Measurements from ENCODE around the gene MTRR. TPM values are rescaled to one million over a fixed set of nuclear protein-coding genes. Genes with fewer than 3 reads are reported as not detected.

The MTRR gene
- polyA plus RNA-seq, 3 donors = 18.0 to 25.5 (median 22.1) TPM

- Mint-ChIP-seq H3K27ac (peak overlapping the region in 1 of 7 donors; percentile 5), H3K27me3 (ENCODE audit: low read depth in 3 of 3) (peaks cover 5 to 10% (median 9%) of the 10 kb centered on the region in 3 donors), H3K4me3 (no peak overlapping the region), H3K4me1 (no peaks in the 10 kb centered on the region), H3K9me3 (no peaks in the 10 kb centered on the region), H3K36me3 (no peaks in the 10 kb centered on the region)
- Histone ChIP-seq H3K79me2 (ENCODE audit: insufficient read depth, low read length) (no peaks in the 10 kb centered on the region), H2AFZ (ENCODE audit: insufficient read depth, low read depth, low read length, poor library complexity, severe bottlenecking) (no peak overlapping the region), H3K36me3 (replicated peaks in 1 of 2; ENCODE audit: control insufficient read depth in 1 of 2, insufficient read depth in 2 of 2, low read length in 2 of 2) (no peaks in the 10 kb centered on the region), H3K27ac (ENCODE audit: low read depth in 1 of 2, low read length in 2 of 2) (no peak overlapping the region), H3K4me1 (ENCODE audit: control insufficient read depth in 1 of 2, insufficient read depth in 2 of 2, low read length in 2 of 2) (no peaks in the 10 kb centered on the region), H4K20me1 (ENCODE audit: insufficient read depth, low read length) (no peaks in the 10 kb centered on the region), H3K4me2 (replicated peaks; ENCODE audit: extremely low read depth, low read length, poor library complexity, severe bottlenecking) (no peak overlapping the region), H3K9ac (ENCODE audit: insufficient read depth, low read length, poor library complexity, severe bottlenecking) (no peak overlapping the region), H3K4me3 (replicated peaks in 1 of 3; ENCODE audit: low read depth in 2 of 3, low read length in 3 of 3) (no peak overlapping the region), H3K27me3 (ENCODE audit: control insufficient read depth in 2 of 2, insufficient read depth in 2 of 2, low read length in 2 of 2) (no peaks in the 10 kb centered on the region), H3K9me3 (replicated peaks in 1 of 2; ENCODE audit: control insufficient read depth in 1 of 2, insufficient read depth in 1 of 2, low read length in 2 of 2) (no peaks in the 10 kb centered on the region)
- no peak for DNase-seq
- TF ChIP-seq, protein P1, sequence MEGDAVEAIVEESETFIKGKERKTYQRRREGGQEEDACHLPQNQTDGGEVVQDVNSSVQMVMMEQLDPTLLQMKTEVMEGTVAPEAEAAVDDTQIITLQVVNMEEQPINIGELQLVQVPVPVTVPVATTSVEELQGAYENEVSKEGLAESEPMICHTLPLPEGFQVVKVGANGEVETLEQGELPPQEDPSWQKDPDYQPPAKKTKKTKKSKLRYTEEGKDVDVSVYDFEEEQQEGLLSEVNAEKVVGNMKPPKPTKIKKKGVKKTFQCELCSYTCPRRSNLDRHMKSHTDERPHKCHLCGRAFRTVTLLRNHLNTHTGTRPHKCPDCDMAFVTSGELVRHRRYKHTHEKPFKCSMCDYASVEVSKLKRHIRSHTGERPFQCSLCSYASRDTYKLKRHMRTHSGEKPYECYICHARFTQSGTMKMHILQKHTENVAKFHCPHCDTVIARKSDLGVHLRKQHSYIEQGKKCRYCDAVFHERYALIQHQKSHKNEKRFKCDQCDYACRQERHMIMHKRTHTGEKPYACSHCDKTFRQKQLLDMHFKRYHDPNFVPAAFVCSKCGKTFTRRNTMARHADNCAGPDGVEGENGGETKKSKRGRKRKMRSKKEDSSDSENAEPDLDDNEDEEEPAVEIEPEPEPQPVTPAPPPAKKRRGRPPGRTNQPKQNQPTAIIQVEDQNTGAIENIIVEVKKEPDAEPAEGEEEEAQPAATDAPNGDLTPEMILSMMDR (IDR thresholded peaks at IDR 0.05) = no peak
- 86% methylated on average over 5 of the region's 7 CpGs for WGBS (ENCODE audit: insufficient coverage)
- intact Hi-C loops (cut with micrococcal nuclease) = no loop called here
These were observed 57.2 kb downstream of the MTRR start for GRCh38 chr5:7925961-7926695.

GRCh38 chr5:7926720-7927119 is 57.8 kb downstream of the MTRR start:
- H3K27me3 Mint-ChIP-seq (ENCODE audit: low read depth in 3 of 3) = peaks cover 5 to 14% (median 9%) of the 10 kb centered on the region in 3 donors
- H3K4me1 Mint-ChIP-seq = no peaks in the 10 kb centered on the region
- H3K36me3 Mint-ChIP-seq = no peaks in the 10 kb centered on the region
- Histone ChIP-seq H4K20me1 (ENCODE audit: insufficient read depth, low read length) (no peaks in the 10 kb centered on the region), H3K4me2 (replicated peaks; ENCODE audit: extremely low read depth, low read length, poor library complexity, severe bottlenecking) (no peak overlapping the region), H3K4me3 (replicated peaks in 1 of 3; ENCODE audit: low read depth in 2 of 3, low read length in 3 of 3) (no peak overlapping the region), H2AFZ (ENCODE audit: insufficient read depth, low read depth, low read length, poor library complexity, severe bottlenecking) (no peak overlapping the region), H3K4me1 (ENCODE audit: control insufficient read depth in 1 of 2, insufficient read depth in 2 of 2, low read length in 2 of 2) (no peaks in the 10 kb centered on the region), H3K36me3 (replicated peaks in 1 of 2; ENCODE audit: control insufficient read depth in 1 of 2, insufficient read depth in 2 of 2, low read length in 2 of 2) (no peaks in the 10 kb centered on the region), H3K27ac (ENCODE audit: low read depth in 1 of 2, low read length in 2 of 2) (no peak overlapping the region), H3K9me3 (replicated peaks in 1 of 2; ENCODE audit: control insufficient read depth in 1 of 2, insufficient read depth in 1 of 2, low read length in 2 of 2) (no peaks in the 10 kb centered on the region), H3K79me2 (ENCODE audit: insufficient read depth, low read length) (no peaks in the 10 kb centered on the region), H3K27me3 (ENCODE audit: control insufficient read depth in 2 of 2, insufficient read depth in 2 of 2, low read length in 2 of 2) (no peaks in the 10 kb centered on the region), H3K9ac (ENCODE audit: insufficient read depth, low read length, poor library complexity, severe bottlenecking) (no peak overlapping the region)
- no peak overlapping the region for H3K4me3 Mint-ChIP-seq
- TF ChIP-seq, protein P1 (IDR thresholded peaks at IDR 0.05) = no peak
- H3K27ac Mint-ChIP-seq = peak overlapping the region in 1 of 7 donors; percentile 5
- DNase-seq = no peak
- WGBS (ENCODE audit: insufficient coverage) = 70% methylated on average over 6 of the region's 6 CpGs
- intact Hi-C loops (cut with micrococcal nuclease) = no loop called here
- H3K9me3 Mint-ChIP-seq = peaks cover 0 to 2% (median 0%) of the 10 kb centered on the region in 7 donors
